Lower leg skin (tissue), 3 donors: Measurements from ENCODE around the gene RTN4RL1.

Source experiments
- POLR2A ChIP-seq, 2 donors: fragments of 450-650 bp; IDR thresholded peaks; one replicate each; pipeline ENCODE4 v1.6.1; 2016 to 2017; ENCODE audit warnings: antibody characterized with exemption in 2 of 2, mild to moderate bottlenecking in 1 of 2, moderate library complexity in 1 of 2
- TF ChIP-seq, protein P1 (sequence below), 3 donors: fragments of 450-650 bp; IDR thresholded peaks; one replicate each; pipeline ENCODE4 v1.5.1; 2016; ENCODE audit warnings: antibody characterized with exemption in 3 of 3, mild to moderate bottlenecking in 3 of 3, moderate library complexity in 2 of 3

DNA sequence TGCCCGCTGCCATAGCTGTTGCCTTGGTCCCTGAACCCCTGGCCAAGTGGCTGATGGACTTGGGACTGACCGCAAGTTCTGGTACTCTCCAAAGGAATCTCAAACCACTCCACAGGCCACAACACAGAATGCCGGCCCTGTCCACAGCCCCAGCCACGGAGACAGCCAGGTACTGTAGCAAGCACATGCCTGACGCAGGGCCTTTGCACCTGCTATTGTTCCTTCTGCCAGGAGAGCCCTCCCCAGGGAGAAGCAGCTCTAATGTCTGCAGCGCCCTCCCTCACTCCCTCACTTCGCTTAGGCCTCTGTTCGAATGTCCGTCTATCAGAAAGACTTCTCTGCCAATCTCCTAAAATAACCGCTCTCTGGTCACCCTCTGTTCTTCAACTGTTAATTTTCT lies 15.4 kb downstream of the RTN4RL1 start:
- no peak for TF ChIP-seq POLR2A (IDR thresholded peaks at IDR 0.05)
- TF ChIP-seq, protein P1, sequence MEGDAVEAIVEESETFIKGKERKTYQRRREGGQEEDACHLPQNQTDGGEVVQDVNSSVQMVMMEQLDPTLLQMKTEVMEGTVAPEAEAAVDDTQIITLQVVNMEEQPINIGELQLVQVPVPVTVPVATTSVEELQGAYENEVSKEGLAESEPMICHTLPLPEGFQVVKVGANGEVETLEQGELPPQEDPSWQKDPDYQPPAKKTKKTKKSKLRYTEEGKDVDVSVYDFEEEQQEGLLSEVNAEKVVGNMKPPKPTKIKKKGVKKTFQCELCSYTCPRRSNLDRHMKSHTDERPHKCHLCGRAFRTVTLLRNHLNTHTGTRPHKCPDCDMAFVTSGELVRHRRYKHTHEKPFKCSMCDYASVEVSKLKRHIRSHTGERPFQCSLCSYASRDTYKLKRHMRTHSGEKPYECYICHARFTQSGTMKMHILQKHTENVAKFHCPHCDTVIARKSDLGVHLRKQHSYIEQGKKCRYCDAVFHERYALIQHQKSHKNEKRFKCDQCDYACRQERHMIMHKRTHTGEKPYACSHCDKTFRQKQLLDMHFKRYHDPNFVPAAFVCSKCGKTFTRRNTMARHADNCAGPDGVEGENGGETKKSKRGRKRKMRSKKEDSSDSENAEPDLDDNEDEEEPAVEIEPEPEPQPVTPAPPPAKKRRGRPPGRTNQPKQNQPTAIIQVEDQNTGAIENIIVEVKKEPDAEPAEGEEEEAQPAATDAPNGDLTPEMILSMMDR (IDR thresholded peaks at IDR 0.05): no peak
